K562 (cell line): ENCODE data around the gene IL1RAPL2. TPM values are rescaled to one million over a fixed set of nuclear protein-coding genes. Genes with fewer than 3 reads are reported as not detected.

Source experiments
- ATAC-seq: fragments of 200-7000 bp; cut with Tn5 transposase; 3 replicates; pipeline ENCODE4 v1.9.1; 2020; ENCODE audit warnings: moderate library complexity
- BruUV-seq: library from RNA; stranded (reverse); fragments of 400-500 nt; replicated peaks from 2 replicates; lab custom pipeline; 2021; lab: Mats Ljungman, UMichigan
- CTCF ChIA-PET: fragments of 300-600 bp; formaldehyde crosslinking; extraction: SDS; loops from one replicate; lab custom pipeline; 2021; ENCODE audit warnings: low intra/inter-chr PET ratio; lab: Yijun Ruan, JAX
- POLR2A ChIA-PET: fragments of 300-600, 350-650 bp; sonication (Branson Sonifier 250); formaldehyde crosslinking; extraction: SDS; loops from one replicate; lab custom pipeline; 2021; ENCODE audit warnings: antibody characterized with exemption, inconsistent platforms; lab: Yijun Ruan, JAX
- DNase-seq, 4 experiments: peaks; one replicate each; pipeline versions ENCODE4 v3.0.0 to v3.0.0-alpha.2; 2011 to 2018; ENCODE audit warnings: low spot score in 3 of 4, mixed read lengths in 3 of 4; ENCODE audit errors: extremely low read depth in 1 of 4
- FAIRE-seq: peaks from 2 replicates; lab custom pipeline; 2011; peaks lifted over from hg19 to GRCh38; lab: Jason Lieb, UNC
- H2AFZ ChIP-seq: 2 replicates; pipeline ENCODE4 v1.6.0; 2011; ENCODE audit warnings: low read depth, low read length, control low read depth, inconsistent platforms
- H3K27ac ChIP-seq: fragments of 200-600 bp; 3 replicates; pipeline ENCODE4 v1.8.0; 2011; ENCODE audit warnings: low read depth, mild to moderate bottlenecking, control low read depth, inconsistent platforms, low read length, moderate library complexity, mixed read lengths; ENCODE audit errors: extremely low read depth
- H3K27me3 ChIP-seq, 2 experiments: fragments of 300-600 bp in 1 of 2; 2 replicates in 1 of 2; 3 replicates in 1 of 2; pipeline versions ENCODE4 v1.6.0 to v1.8.0; 2011; ENCODE audit warnings: inconsistent platforms in 2 of 2, low read length in 2 of 2, mild to moderate bottlenecking in 1 of 2, mixed read lengths in 1 of 2, moderate library complexity in 1 of 2; ENCODE audit not compliant: control insufficient read depth in 2 of 2, insufficient read depth in 2 of 2
- H3K36me3 ChIP-seq: fragments of 300-600 bp; 3 replicates; pipeline ENCODE4 v1.8.0; 2011; ENCODE audit warnings: mild to moderate bottlenecking, low read length, inconsistent platforms; ENCODE audit not compliant: control insufficient read depth, insufficient read depth
- H3K4me1 ChIP-seq, 2 experiments: fragments of 200-600 bp in 1 of 2; replicated peaks in 1 of 2; 2 replicates in 1 of 2; 3 replicates in 1 of 2; pipeline versions ENCODE4 v1.5.1 to v1.8.0; 2011; ENCODE audit warnings: inconsistent platforms in 2 of 2, low read length in 2 of 2, mild to moderate bottlenecking in 1 of 2, mixed read lengths in 1 of 2, moderate library complexity in 1 of 2; ENCODE audit not compliant: control insufficient read depth in 2 of 2, insufficient read depth in 2 of 2
- H3K4me2 ChIP-seq: 2 replicates; pipeline ENCODE4 v1.6.1; 2011; ENCODE audit warnings: low read length, control low read depth, inconsistent platforms, mixed read lengths; ENCODE audit not compliant: insufficient read depth
- H3K4me3 ChIP-seq: fragments of 200-600 bp; sonication (generic), shearing (Covaris generic); 2 replicates; pipeline ENCODE4 v1.5.1; 2016; ENCODE audit warnings: control low read depth, inconsistent platforms
- H3K79me2 ChIP-seq: fragments of 200-600 bp; 3 replicates; pipeline ENCODE4 v1.8.0; 2011; ENCODE audit warnings: low read length, inconsistent platforms; ENCODE audit not compliant: control insufficient read depth, insufficient read depth
- H3K9ac ChIP-seq, 2 experiments: 2 replicates each; pipeline versions ENCODE4 v1.6.0 to v1.6.1; 2011; ENCODE audit warnings: low read depth in 2 of 2, low read length in 2 of 2, control low read depth in 1 of 2, inconsistent platforms in 1 of 2, mild to moderate bottlenecking in 1 of 2, mixed read lengths in 1 of 2; ENCODE audit not compliant: insufficient read depth in 1 of 2
- H3K9me1 ChIP-seq: one replicate; pipeline ENCODE4 v1.6.0; 2011; ENCODE audit warnings: inconsistent platforms, mild to moderate bottlenecking, low read length, moderate library complexity; ENCODE audit not compliant: control insufficient read depth, insufficient read depth
- H3K9me3 ChIP-seq: replicated peaks from 2 replicates; pipeline ENCODE4 v1.5.1; 2011; ENCODE audit warnings: low read depth, low read length, inconsistent platforms; ENCODE audit not compliant: control insufficient read depth, insufficient read depth
- H4K20me1 ChIP-seq: replicated peaks from 2 replicates; pipeline ENCODE4 v1.6.1; 2011; ENCODE audit warnings: low read length, inconsistent platforms, mixed read lengths; ENCODE audit not compliant: control insufficient read depth, insufficient read depth
- CCAR2 ChIP-seq: fragments of 200-400 bp; formaldehyde crosslinking; IDR thresholded peaks from 2 replicates; pipeline ENCODE4 v1.6.1; 2017; ENCODE audit warnings: mild to moderate bottlenecking, low read depth, low read length
- ETV1 ChIP-seq: fragments of 450-650 bp; conservative IDR thresholded peaks from 2 replicates; pipeline ENCODE4 v1.6.1; 2016; ENCODE audit warnings: missing genetic modification characterization, control low read depth, low read depth, missing compliant biosample characterization
- PHF21A ChIP-seq: fragments of 450-650 bp; IDR thresholded peaks from 2 replicates; pipeline ENCODE4 v1.6.1; 2017; ENCODE audit warnings: low read depth, borderline replicate concordance
- SREBF2 ChIP-seq: sonication (generic); formaldehyde crosslinking; IDR thresholded peaks from 2 replicates; pipeline ENCODE4 v1.4.0; 2020; ENCODE audit warnings: mild to moderate bottlenecking, missing genetic modification reagents
- ZNF197 ChIP-seq: fragments of 200-800 bp; sonication (Bioruptor generic); IDR thresholded peaks from 2 replicates; pipeline ENCODE4 v1.6.1; 2016; ENCODE audit warnings: low read depth, missing genetic modification characterization, missing compliant biosample characterization
- ZNF232 ChIP-seq: sonication (generic); formaldehyde crosslinking; IDR thresholded peaks from 2 replicates; pipeline ENCODE4 v1.8.0; 2022; ENCODE audit warnings: mild to moderate bottlenecking, missing genetic modification reagents
- ZNF384 ChIP-seq: IDR thresholded peaks from 2 replicates; pipeline ENCODE4 v1.6.1; 2012; ENCODE audit warnings: low read depth, low read length, improper control_type of control experiment
- WGBS: fragments of 100-300 bp; shearing (Covaris generic); methylation state at CpG from one replicate; pipeline ENCODE4 v1.1.6; 2016; ENCODE audit warnings: low coverage, mixed read lengths; ENCODE audit not compliant: insufficient coverage; ENCODE audit errors: missing lambda C conversion rate; 5-methylcytosine and 5-hydroxymethylcytosine counted together
- in situ Hi-C: fragments of 300-500 bp; cut with MboI; formaldehyde crosslinking; loops from 4 replicates; pipeline ENCODE4 v1.15.0; 2018; ENCODE audit warnings: inconsistent platforms, mixed read lengths
- intact Hi-C: fragments of 100-400 bp; cut with micrococcal nuclease; formaldehyde crosslinking; loops from 2 replicates; pipeline ENCODE4 v1.14.2; 2022
- polyA plus RNA-seq, 8 experiments: library from polyadenylated mRNA; depleted of rRNA in 4 of 8; stranded (reverse) in 5 of 8; unstranded in 3 of 8; fragments of >200 nt; fragmentation: Nextera tagmentation in 2 of 8; fragmentation: Illumina TruSeq in 1 of 8; extraction: Ambion mirVana in 2 of 8; extraction: Trizol in 1 of 8; gene quantifications; 2 replicates each; pipeline versions ENCODE4 v1.2.1 to v1.2.3, GENCODE V29; 2011 to 2014; ENCODE audit warnings: inconsistent platforms in 1 of 8, missing spikeins in 1 of 8
- total RNA-seq, 7 experiments: library from RNA; depleted of rRNA in 6 of 7; stranded (reverse); fragments of >200 nt in 6 of 7; fragmentation: Illumina TruSeq in 2 of 7; extraction: Trizol in 2 of 7; gene quantifications; 2 replicates each; pipeline versions ENCODE4 v1.2.1 to v1.2.3, GENCODE V29; 2011 to 2021; ENCODE audit warnings: low replicate concordance in 1 of 7
- TF ChIP-seq, protein P1 (sequence below): fragments of 200-800 bp; sonication (Bioruptor generic); IDR thresholded peaks from 2 replicates; pipeline ENCODE4 v1.6.1; 2017; ENCODE audit warnings: missing genetic modification characterization, missing compliant biosample characterization
- TF ChIP-seq, protein P2 (sequence below), 2 experiments: fragments of 200-800 bp in 1 of 2; sonication (Bioruptor generic) in 1 of 2; sonication (generic) in 1 of 2; formaldehyde crosslinking in 1 of 2; IDR thresholded peaks in 1 of 2; conservative IDR thresholded peaks in 1 of 2; 2 replicates each; pipeline versions ENCODE4 v1.5.0 to v1.6.1; 2016 to 2020; ENCODE audit warnings: missing compliant biosample characterization in 1 of 2, missing genetic modification characterization in 1 of 2, missing genetic modification reagents in 1 of 2

IL1RAPL2 gene
- total and polyA plus RNA-seq, 9 of the 15 experiments (the other 6 are each of a cell fraction or from before 2014, with no cell fraction given): not detected

DNA sequence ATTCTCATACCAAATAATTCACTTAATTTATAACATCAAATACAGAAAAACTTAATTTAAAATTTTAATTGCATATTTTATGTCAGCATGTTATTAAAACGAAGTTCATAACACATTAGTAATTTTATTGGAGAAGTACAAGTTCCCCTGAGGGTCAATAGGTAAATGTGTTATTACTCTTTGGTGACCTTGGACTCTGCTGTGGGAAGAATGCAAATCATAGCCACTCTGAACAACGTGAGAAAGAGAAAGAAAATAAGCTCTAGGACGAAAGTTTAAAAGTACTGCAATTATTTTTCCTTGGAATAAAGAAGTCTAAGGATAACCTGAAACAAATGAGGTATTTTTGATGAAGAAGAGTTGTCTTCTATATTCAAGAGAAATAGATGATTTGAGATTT lies 115.2 kb downstream of the IL1RAPL2 start:
- Histone ChIP-seq H3K27me3 (no peaks in the 10 kb centered on the region), H2AFZ (no peak overlapping the region), H3K9me3 (no peaks in the 10 kb centered on the region), H3K9ac (no peak overlapping the region), H3K4me2 (no peak overlapping the region), H3K36me3 (no peaks in the 10 kb centered on the region), H3K27ac (no peak overlapping the region), H3K4me3 (no peak overlapping the region), H3K9me1 (no peaks in the 10 kb centered on the region), H3K79me2 (no peaks in the 10 kb centered on the region), H4K20me1 (no peaks in the 10 kb centered on the region), H3K4me1 (no peaks in the 10 kb centered on the region)
- BruUV-seq: no TSS peak
- intact Hi-C loops: no loop called here
- no peak for TF ChIP-seq CCAR2
- TF ChIP-seq ZNF232 (CRISPR knock-in tag): no peak
- WGBS: 0% methylated on average over 3 of the region's 3 CpGs
- ChIA-PET CTCF (no interaction called here), POLR2A (no interaction called here)
- FAIRE-seq (no peak), DNase-seq (no peak), ATAC-seq (no peak)
- in situ Hi-C loops: no loop called here

DNA sequence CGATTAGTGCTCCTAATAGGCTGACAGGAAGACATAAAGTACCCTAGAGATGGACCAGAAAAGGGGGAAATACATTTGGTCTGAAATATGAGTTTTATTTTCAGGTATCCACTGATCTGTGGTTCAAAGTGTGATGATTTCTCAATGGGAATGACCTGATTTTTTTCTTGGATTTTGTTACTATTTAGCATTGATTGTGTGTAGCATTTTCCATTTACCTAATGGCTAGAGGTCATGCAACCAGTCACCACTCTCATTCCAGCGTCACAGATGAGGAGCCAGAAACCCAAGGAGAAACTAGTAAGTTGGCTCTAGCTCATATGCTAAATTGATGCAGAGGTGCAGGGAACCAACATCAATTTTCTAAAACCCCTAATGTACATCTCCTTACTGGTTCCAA lies 118.1 kb downstream of the IL1RAPL2 start:
- no peaks in the 10 kb centered on the region for H3K9me3 ChIP-seq
- H3K9ac ChIP-seq: no peak overlapping the region
- no peaks in the 10 kb centered on the region for H4K20me1 ChIP-seq
- ChIA-PET CTCF (no interaction called here), POLR2A (no interaction called here)
- H3K4me1 ChIP-seq: no peaks in the 10 kb centered on the region
- BruUV-seq: no TSS peak
- intact Hi-C loops: no loop called here
- no peaks in the 10 kb centered on the region for H3K79me2 ChIP-seq
- no peaks in the 10 kb centered on the region for H3K27me3 ChIP-seq
- no peaks in the 10 kb centered on the region for H3K36me3 ChIP-seq
- DNase-seq (no peak), FAIRE-seq (no peak), ATAC-seq (no peak)
- H2AFZ ChIP-seq: no peak overlapping the region
- 0% methylated on average over 2 of the region's 2 CpGs for WGBS
- no peak overlapping the region for H3K27ac ChIP-seq
- H3K4me2 ChIP-seq: no peak overlapping the region
- in situ Hi-C loops: no loop called here
- no peak overlapping the region for H3K4me3 ChIP-seq
- no peaks in the 10 kb centered on the region for H3K9me1 ChIP-seq
- TF ChIP-seq ZNF384 (no peak), SREBF2 (CRISPR knock-in tag) (no peak), ETV1 (tag) (no peak), PHF21A (no peak), ZNF197 (CRISPR knock-in tag) (no peak)
- TF ChIP-seq, protein P1, sequence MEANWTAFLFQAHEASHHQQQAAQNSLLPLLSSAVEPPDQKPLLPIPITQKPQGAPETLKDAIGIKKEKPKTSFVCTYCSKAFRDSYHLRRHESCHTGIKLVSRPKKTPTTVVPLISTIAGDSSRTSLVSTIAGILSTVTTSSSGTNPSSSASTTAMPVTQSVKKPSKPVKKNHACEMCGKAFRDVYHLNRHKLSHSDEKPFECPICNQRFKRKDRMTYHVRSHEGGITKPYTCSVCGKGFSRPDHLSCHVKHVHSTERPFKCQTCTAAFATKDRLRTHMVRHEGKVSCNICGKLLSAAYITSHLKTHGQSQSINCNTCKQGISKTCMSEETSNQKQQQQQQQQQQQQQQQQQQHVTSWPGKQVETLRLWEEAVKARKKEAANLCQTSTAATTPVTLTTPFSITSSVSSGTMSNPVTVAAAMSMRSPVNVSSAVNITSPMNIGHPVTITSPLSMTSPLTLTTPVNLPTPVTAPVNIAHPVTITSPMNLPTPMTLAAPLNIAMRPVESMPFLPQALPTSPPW (CRISPR knock-in tag): no peak
- TF ChIP-seq, protein P2, sequence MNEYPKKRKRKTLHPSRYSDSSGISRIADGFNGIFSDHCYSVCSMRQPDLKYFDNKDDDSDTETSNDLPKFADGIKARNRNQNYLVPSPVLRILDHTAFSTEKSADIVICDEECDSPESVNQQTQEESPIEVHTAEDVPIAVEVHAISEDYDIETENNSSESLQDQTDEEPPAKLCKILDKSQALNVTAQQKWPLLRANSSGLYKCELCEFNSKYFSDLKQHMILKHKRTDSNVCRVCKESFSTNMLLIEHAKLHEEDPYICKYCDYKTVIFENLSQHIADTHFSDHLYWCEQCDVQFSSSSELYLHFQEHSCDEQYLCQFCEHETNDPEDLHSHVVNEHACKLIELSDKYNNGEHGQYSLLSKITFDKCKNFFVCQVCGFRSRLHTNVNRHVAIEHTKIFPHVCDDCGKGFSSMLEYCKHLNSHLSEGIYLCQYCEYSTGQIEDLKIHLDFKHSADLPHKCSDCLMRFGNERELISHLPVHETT (CRISPR knock-in tag; conservative IDR thresholded peaks at IDR 0.05 in 1 of 2, IDR thresholded peaks at IDR 0.05 in 1 of 2): no peak
